Measurements from ENCODE around the gene ZDHHC14.

Gene ZDHHC14

DNA sequence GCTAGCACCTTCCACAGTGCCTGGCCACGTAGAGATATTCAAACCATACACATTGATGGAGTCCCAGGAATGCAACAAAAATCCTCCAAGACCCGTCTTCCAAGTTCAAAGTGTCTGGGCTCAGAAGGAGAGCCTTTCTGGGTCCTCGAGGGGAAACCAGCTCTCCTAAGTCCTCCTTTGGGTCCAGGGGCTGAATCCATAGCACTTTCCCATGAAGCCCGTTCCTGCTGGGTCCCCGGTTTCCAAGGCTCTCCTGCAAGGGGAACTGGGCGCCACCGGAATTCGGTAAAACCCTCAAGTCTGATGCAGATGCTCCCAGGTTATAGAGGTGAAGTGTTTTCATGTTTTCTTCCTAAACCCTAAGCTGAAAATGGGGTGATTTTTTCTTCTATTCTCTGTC, 340.8 kb downstream of the ZDHHC14 start:
- in situ Hi-C loops (cut with HindIII; ENCODE audit: low sequenced_read_pairs) = no loop called here

DNA sequence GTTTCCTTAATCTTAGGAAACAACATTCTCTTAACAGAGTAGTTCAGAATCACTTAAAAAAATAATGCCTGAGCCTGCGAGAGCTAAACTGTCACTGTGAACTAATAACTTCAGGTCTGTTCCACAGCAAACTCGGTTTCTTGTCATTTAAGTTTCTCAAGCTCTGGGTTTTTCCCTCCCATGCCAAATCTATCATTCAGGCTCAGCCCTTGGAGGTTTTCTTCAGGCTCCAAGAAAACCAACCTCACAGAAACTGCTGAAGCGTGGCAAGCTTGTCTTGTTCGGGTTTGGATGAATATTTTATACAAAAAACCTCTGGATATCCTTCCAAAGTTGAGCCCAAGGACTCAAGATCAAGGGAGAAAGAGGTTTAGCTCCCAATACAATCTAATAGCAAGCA, 342.4 kb downstream of the ZDHHC14 start:
- in situ Hi-C loops (cut with HindIII; ENCODE audit: low sequenced_read_pairs) = no loop called here

DNA sequence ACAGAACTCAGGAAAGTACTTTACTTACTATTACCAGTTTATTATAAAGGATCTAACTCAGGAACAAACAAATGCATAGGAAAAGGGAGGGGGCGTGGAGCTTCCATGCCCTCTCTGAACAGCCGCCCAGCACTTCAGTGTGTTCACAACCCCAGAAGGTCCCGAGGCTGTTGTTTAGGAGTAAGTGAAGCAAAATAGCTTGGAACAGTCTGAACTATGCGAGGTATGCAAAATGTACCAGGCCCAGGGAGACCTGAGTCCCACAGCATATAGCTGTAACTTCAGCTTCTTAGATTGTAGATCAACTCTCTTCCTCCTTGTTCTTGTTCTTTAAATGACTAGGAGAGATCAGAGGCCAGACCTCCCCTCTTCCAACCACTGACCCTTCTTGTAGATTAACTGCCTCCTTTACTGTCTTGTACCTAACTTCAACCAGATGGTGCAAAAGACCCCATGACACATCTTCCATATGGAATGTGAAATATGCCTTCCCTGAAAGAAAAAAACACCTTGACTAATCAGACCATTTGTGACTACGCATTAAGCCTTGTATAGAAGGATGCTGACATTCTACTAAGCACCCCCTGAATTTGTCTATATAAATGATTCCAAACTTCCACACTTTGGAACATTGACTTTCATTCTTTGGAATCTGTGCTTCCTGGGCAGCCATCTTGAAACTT, 343.3 kb downstream of the ZDHHC14 start:
- in situ Hi-C loops (cut with HindIII; ENCODE audit: low sequenced_read_pairs) = no loop called here

DNA sequence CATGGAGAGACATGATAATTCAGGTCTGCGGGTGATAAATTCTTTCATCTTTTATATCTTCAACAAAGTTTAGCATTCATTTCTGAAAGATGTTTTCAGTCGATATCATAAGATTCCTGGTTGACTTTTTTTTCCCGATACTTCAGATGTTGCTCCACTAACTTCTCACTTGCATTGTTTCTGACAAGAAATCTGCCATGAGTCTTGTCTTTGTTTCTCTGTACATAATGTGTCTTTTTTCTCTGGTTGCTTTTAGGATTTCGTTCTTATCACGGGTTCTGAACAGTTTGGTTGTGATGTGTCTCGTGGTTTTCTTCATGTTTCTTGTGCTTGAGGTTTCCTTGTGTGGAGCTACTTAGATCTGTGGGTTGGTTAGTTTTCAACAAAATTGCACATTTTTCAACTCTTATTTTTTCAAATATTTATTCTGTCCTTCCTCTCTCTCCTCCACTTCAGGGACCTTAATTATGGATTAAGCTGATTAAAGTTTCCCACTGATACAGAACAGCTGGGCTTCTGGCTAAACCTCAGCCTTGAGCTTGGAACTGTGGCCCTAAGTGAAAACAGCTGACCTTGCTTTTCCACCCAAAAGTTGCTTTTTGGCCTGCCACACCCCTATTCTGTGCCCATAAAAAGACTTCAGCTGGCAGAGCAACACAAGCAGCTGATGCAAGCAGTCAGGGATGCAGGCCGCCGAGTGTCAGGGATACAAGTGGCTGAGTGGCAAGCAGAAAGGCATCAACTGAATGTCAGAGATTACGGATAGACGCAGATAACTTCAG, 344.2 kb downstream of the ZDHHC14 start:
- in situ Hi-C loops (cut with HindIII; ENCODE audit: low sequenced_read_pairs) = no loop called here

DNA sequence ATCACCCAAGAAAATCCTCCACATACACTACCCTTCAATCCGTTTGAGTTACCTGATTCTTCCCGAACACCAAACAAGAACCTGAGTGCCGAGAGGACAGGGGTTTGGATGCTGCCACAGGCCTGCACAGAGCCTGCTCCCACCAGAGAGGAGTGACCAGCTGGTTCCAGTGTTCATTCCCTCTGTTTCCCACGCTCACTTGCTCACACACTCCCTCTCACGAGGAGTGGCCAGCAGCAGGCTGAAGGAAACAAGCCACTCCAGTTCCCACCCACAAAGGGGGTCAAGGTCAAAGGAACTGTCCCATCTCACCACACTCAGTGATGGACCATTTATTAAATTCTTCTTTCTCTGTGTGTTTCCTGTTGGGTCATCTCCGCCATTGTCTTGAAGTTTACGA, 344.8 kb downstream of the ZDHHC14 start:
- in situ Hi-C loops (cut with HindIII; ENCODE audit: low sequenced_read_pairs) = no loop called here

DNA sequence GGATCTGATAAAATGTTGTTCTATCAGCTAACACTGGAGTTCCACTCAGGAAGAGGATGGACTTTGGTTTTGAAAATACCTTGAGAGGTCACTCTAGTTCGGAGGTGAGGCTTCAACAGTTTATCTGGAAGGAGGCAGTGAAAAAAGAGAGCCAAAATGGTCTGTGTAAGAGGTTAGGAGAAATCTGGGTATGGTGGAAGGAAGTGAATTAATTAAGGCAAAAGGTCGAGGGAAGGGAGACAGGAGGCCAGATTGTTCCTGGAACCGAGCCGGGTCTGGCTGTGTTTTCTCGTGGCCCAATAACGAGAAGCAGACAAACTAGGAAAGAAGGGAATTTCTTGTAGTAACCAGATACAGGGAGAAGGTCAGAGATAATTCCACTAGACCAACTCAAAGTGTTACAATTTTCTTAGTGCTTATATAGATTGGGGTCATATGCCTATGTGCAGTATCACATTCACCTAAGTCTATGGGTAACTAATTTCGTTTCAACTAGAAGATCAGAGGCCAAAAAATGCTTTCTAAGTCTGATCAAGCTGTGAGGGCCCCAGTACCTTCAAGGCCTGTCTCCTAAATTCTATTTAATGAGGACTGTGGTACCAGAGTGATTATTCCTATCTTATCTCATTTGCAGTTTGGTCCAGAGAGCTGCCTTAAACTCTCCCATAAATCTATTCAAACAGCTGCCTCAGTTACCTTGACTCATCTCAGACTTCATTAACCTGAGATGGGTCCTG, 346.1 kb downstream of the ZDHHC14 start:
- in situ Hi-C loops (cut with HindIII; ENCODE audit: low sequenced_read_pairs) = no loop called here
